Right atrium auricular region (tissue), 2 donors: ENCODE data around the gene UBTF. TPM values are rescaled to one million over a fixed set of nuclear protein-coding genes. Genes with fewer than 3 reads are reported as not detected.
A peak's percentile ranks its signal among the peaks of the same experiment; 100 is the strongest.
"Not testable (repeated sequence)": the region's sequence is repeated elsewhere in the genome, so short reads cannot be mapped to it uniquely, and the experiment has no call there.

Experiments
- DNase-seq: peaks from one replicate; pipeline ENCODE4 v3.0.0-alpha.2; 2019; ENCODE audit warnings: low spot score
- H3K27ac ChIP-seq, 2 donors: fragments of 200-600 bp; sonication (generic); 1 replicate in 1 of 2; 2 replicates in 1 of 2; pipeline ENCODE4 v1.5.1; 2016 to 2019
- H3K27me3 ChIP-seq, 2 donors: fragments of 200-600 bp; sonication (generic); one replicate each; pipeline versions ENCODE4 v1.5.1 to v1.6.0; 2017 to 2019
- H3K36me3 ChIP-seq: fragments of 200-600 bp; sonication (generic); one replicate; pipeline ENCODE4 v1.5.1; 2016
- H3K4me1 ChIP-seq, 2 donors: fragments of 200-600 bp; sonication (generic); one replicate each; pipeline versions ENCODE4 v1.5.1 to v1.6.0; 2017 to 2019
- H3K4me3 ChIP-seq, 2 donors: fragments of 200-600 bp; sonication (generic); 1 replicate in 1 of 2; 2 replicates in 1 of 2; pipeline ENCODE4 v1.5.1; 2017 to 2019; ENCODE audit warnings: mild to moderate bottlenecking in 1 of 2, moderate library complexity in 1 of 2
- H3K9me3 ChIP-seq, 2 donors: fragments of 200-600 bp; sonication (generic); one replicate each; pipeline ENCODE4 v1.5.1; 2019
- total RNA-seq, 2 donors: library from RNA; depleted of rRNA; stranded (reverse); fragments of >200 nt; gene quantifications; one replicate each; pipeline ENCODE4 v1.1.0, GENCODE V29; 2016
- TF ChIP-seq, protein P1 (sequence below), 2 donors: fragments of 200-600 bp; sonication (generic); IDR thresholded peaks; one replicate each; pipeline ENCODE4 v1.5.1; 2019; ENCODE audit warnings: antibody characterized with exemption in 2 of 2

The UBTF gene
- total RNA-seq, 2 donors from 2014 or later = 39.3 to 42.3 TPM

- Histone ChIP-seq H3K27ac (no peak overlapping the region), H3K27me3 (no peaks in the 10 kb centered on the region), H3K4me3 (no peak overlapping the region), H3K36me3 (no peaks in the 10 kb centered on the region), H3K9me3 (no peaks in the 10 kb centered on the region), H3K4me1 (peaks cover 0 to 24% of the 10 kb centered on the region in 2 donors)
- DNase-seq = no peak
- TF ChIP-seq, protein P1, sequence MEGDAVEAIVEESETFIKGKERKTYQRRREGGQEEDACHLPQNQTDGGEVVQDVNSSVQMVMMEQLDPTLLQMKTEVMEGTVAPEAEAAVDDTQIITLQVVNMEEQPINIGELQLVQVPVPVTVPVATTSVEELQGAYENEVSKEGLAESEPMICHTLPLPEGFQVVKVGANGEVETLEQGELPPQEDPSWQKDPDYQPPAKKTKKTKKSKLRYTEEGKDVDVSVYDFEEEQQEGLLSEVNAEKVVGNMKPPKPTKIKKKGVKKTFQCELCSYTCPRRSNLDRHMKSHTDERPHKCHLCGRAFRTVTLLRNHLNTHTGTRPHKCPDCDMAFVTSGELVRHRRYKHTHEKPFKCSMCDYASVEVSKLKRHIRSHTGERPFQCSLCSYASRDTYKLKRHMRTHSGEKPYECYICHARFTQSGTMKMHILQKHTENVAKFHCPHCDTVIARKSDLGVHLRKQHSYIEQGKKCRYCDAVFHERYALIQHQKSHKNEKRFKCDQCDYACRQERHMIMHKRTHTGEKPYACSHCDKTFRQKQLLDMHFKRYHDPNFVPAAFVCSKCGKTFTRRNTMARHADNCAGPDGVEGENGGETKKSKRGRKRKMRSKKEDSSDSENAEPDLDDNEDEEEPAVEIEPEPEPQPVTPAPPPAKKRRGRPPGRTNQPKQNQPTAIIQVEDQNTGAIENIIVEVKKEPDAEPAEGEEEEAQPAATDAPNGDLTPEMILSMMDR (IDR thresholded peaks at IDR 0.05) = no peak
Measured at GRCh38 chr17:44249501-44250246, 30.2 kb upstream of the UBTF start.

DNA sequence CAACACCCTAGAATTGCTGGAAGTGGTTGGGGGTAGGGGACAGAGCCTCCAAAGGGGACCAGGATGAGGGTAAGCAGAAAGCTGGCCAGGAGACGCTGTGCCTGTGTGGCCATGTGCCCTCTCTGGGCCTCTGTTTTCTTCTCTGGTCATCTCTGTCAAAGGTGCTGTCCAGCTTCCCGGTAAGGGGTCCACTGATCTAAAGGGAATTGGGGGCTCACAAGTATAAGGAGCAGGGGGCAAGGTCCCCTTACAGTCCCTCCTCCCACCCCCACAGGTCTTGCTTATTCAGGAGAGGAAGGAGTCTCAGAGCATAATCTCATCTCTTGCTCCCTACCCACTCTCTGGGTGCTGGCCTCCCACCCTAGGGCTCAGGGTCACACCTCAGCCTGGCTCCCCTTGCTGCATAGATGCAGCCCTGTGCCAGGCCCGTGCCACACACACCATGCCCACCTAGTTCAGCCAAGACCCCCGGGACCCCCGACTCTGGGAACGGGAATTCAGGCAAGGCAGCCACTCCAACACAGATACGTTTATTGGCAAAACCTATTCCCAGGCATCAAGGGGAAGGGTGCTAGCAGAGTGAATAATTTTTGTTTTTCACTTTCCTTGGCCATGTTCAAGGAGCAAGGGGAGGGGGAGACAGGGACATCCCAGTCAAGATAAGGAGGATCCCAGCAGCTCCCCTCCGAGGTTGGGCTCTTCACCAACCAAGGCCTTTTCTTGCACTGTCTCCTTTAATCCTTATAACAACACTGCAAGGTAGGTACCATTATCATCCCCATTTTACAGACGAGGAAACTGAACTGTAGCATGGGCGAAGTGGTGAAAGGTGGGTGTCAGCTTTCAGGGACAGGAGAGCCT lies 28.6 kb upstream of the UBTF start:
- Histone ChIP-seq H3K27me3 (no peaks in the 10 kb centered on the region), H3K9me3 (no peaks in the 10 kb centered on the region), H3K36me3 (no peaks in the 10 kb centered on the region), H3K27ac (no peak overlapping the region), H3K4me3 (no peak overlapping the region), H3K4me1 (peaks cover 0 to 24% of the 10 kb centered on the region in 2 donors)
- TF ChIP-seq, protein P1 (IDR thresholded peaks at IDR 0.05) = no peak
- DNase-seq = no peak

DNA sequence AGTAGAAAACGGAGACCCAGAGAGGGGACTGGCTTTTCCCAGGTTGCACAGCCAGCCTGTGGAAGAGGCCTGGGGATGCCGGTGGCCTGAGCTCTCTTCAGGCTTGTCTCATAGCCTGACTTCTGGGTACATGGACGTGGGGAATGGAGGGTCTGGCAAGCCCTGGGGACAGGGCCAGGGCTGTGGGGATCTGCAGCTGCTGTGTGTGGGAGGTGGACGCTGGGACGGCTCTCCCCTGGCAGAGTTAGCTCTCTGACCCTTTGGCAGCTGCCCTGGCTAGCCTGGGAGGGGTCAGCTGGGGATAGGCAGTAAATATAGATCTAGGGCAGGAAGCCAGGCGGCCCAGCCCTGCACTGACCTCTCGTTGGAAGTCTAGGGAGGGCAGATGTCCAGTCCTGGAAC lies 28.0 kb upstream of the UBTF start:
- peak overlapping the region in 1 of 2 donors; percentile 7 for H3K27ac ChIP-seq

DNA sequence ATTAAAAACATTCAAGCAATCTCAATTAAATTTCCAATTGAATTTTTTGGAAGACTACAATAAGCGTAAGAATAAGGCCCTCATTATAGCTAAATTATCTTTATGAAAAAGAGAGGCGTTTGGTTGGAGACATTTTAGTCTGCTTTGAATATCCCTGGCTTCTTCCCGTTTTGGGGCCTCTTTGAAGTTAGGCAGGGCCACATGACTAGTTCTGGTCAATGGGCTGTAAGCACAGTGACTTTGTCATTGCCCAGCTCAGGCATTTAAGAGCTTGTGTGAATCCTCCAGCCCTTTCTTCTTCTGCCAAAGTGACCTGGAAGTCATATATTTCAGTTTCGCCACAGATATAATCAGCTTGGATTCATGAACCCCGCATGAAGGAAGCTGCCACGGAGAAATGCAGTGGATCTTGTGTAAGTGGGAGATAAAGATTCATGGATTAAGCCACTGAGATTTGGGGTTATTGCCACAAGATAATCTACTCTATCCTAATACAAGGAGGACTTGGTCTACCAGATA lies 21.7 kb upstream of the UBTF start:
- H3K27ac ChIP-seq = no peak overlapping the region
- TF ChIP-seq, protein P1 (IDR thresholded peaks at IDR 0.05) = no peak
- no peaks in the 10 kb centered on the region for H3K36me3 ChIP-seq
- peaks cover 0 to 6% of the 10 kb centered on the region in 2 donors for H3K4me1 ChIP-seq
- no peaks in the 10 kb centered on the region for H3K9me3 ChIP-seq
- no peak for DNase-seq
- no peaks in the 10 kb centered on the region for H3K27me3 ChIP-seq
- H3K4me3 ChIP-seq = no peak overlapping the region

More for the DNA sequence above, 28.0 kb upstream of the UBTF start:
- Histone ChIP-seq H3K9me3 (no peaks in the 10 kb centered on the region), H3K4me1 (peaks cover 0 to 24% of the 10 kb centered on the region in 2 donors), H3K27me3 (no peaks in the 10 kb centered on the region), H3K4me3 (no peak overlapping the region), H3K36me3 (no peaks in the 10 kb centered on the region)
- DNase-seq = no peak
- TF ChIP-seq, protein P1 (IDR thresholded peaks at IDR 0.05) = no peak

DNA sequence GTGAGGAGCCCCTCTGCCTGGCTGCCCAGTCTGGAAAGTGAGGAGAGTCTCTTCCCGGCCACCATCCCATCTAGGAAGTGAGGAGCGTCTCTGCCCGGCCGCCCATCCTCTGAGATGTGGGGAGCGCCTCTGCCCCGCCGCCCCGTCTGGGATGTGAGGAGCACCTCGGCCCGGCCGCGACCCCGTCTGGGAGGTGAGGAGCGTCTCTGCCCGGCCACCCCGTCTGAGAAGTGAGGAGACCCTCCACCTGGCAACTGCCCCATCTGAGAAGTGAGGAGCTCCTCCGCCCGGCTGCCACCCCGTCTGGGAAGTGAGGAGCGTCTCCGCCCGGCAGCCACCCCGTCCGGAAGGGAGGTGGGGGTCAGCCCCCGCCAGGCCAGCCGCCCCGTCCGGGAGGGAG lies 18.4 kb upstream of the UBTF start:
- not testable (repeated sequence) for H3K9me3 ChIP-seq, H3K4me3 ChIP-seq, H3K27me3 ChIP-seq, DNase-seq, H3K4me1 ChIP-seq, H3K27ac ChIP-seq, H3K36me3 ChIP-seq

DNA sequence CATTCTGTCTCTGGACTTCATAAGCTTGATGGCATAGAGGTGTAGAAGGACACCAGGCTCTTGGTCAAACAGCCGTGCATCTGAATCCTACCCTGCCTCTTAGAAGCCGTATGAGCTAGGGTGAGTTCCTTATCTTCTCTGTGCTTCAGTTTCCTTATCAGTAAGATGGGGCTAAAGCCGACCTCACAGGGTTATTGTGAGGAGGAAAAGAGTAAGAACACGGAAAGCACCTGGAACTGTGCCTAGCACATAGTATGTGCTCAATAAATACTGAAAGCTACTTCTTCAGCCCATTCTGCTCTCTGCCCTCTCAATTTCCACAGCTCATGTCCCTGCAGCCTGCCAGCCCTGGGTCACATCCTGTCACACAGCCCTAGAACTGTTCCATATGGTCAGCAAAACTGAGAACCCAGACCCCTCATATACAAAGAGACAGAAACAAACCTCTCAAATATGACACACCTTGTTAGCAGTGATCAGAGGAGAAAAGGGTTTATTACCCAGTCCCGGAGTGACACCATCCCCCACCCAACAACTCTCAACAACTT lies 17.0 kb upstream of the UBTF start:
- H3K27ac ChIP-seq = no peak overlapping the region
- H3K9me3 ChIP-seq = no peaks in the 10 kb centered on the region
- no peaks in the 10 kb centered on the region for H3K36me3 ChIP-seq
- H3K4me3 ChIP-seq = no peak overlapping the region
- TF ChIP-seq, protein P1 (IDR thresholded peaks at IDR 0.05) = no peak
- DNase-seq = no peak
- no peaks in the 10 kb centered on the region for H3K4me1 ChIP-seq
- no peaks in the 10 kb centered on the region for H3K27me3 ChIP-seq
